ENCODE results near the gene FIGN.

The FIGN gene

GRCh38 chr2:163551616-163552373 lies 184.0 kb downstream of the FIGN start:
- no peaks in the 10 kb centered on the region for H3K79me2 ChIP-seq (ENCODE audit: insufficient read depth, low read depth)
- no peak overlapping the region for H3K27ac ChIP-seq
- no peak for TF ChIP-seq CTCF (conservative IDR thresholded peaks at IDR 0.05; ENCODE audit: low read depth, low read length)
- no peak overlapping the region for H3K9ac ChIP-seq
- H3K4me2 ChIP-seq, result no peak overlapping the region
- H2AFZ ChIP-seq (ENCODE audit: low read depth), result no peak overlapping the region
- H3K27me3 ChIP-seq (ENCODE audit: insufficient read depth, low read depth), result no peaks in the 10 kb centered on the region
- no peaks in the 10 kb centered on the region for H3K36me3 ChIP-seq (ENCODE audit: insufficient read depth)
- H4K20me1 ChIP-seq (ENCODE audit: insufficient read depth), result no peaks in the 10 kb centered on the region
- no peak overlapping the region for H3K4me3 ChIP-seq (IDR thresholded peaks at IDR 0.05; ENCODE audit: insufficient read depth, low read depth, low read length)
- no peaks in the 10 kb centered on the region for H3K4me1 ChIP-seq (ENCODE audit: low read depth, poor library complexity, severe bottlenecking)

GRCh38 chr2:163548970-163549369 lies 186.8 kb downstream of the FIGN start:
- H2AFZ ChIP-seq (ENCODE audit: low read depth), result no peak overlapping the region
- no peak overlapping the region for H3K4me2 ChIP-seq
- no peak for TF ChIP-seq CTCF (conservative IDR thresholded peaks at IDR 0.05; ENCODE audit: low read depth, low read length)
- no peak overlapping the region for H3K9ac ChIP-seq
- H3K4me3 ChIP-seq (IDR thresholded peaks at IDR 0.05; ENCODE audit: insufficient read depth, low read depth, low read length), result no peak overlapping the region
- H3K36me3 ChIP-seq (ENCODE audit: insufficient read depth), result no peaks in the 10 kb centered on the region
- no peaks in the 10 kb centered on the region for H3K79me2 ChIP-seq (ENCODE audit: insufficient read depth, low read depth)
- H3K4me1 ChIP-seq (ENCODE audit: low read depth, poor library complexity, severe bottlenecking), result no peaks in the 10 kb centered on the region
- no peaks in the 10 kb centered on the region for H3K27me3 ChIP-seq (ENCODE audit: insufficient read depth, low read depth)
- no peak overlapping the region for H3K27ac ChIP-seq
- no peaks in the 10 kb centered on the region for H4K20me1 ChIP-seq (ENCODE audit: insufficient read depth)
